HEK293T (cell line): Measurements from ENCODE around the gene RBM18.

Experiments used
- CTCF ChIA-PET: fragments of 350-600 bp; formaldehyde crosslinking; extraction: SDS; loops from one replicate; lab custom pipeline; 2021; ENCODE audit warnings: antibody characterized with exemption, inconsistent platforms; lab: Yijun Ruan, JAX
- POLR2A ChIA-PET: fragments of 350-600 bp; formaldehyde crosslinking; extraction: SDS; loops from one replicate; lab custom pipeline; 2020; ENCODE audit warnings: antibody characterized with exemption, inconsistent platforms; lab: Yijun Ruan, JAX
- DNase-seq: peaks from one replicate; pipeline ENCODE4 v3.0.0; 2012; ENCODE audit warnings: mixed read lengths; ENCODE audit errors: extremely low spot score
- ARNT ChIP-seq: fragments of 450-650 bp; IDR thresholded peaks from 2 replicates; pipeline ENCODE4 v1.6.1; 2017; ENCODE audit warnings: mild to moderate bottlenecking
- BHLHE40 ChIP-seq: fragments of 450-650 bp; IDR thresholded peaks from 2 replicates; pipeline ENCODE4 v1.6.1; 2016; ENCODE audit warnings: mild to moderate bottlenecking, moderate library complexity, borderline replicate concordance
- CTBP1 ChIP-seq: fragments of 450-650 bp; IDR thresholded peaks from 2 replicates; pipeline ENCODE4 v1.6.1; 2016; ENCODE audit warnings: borderline replicate concordance
- ELF4 ChIP-seq: fragments of 450-650 bp; IDR thresholded peaks from 2 replicates; pipeline ENCODE4 v1.6.1; 2017; ENCODE audit warnings: antibody characterized with exemption
- FOXA1 ChIP-seq: fragments of 450-650 bp; IDR thresholded peaks from 2 replicates; pipeline ENCODE4 v1.6.1; 2016; ENCODE audit warnings: mild to moderate bottlenecking
- FOXK2 ChIP-seq: fragments of 450-650 bp; IDR thresholded peaks from 2 replicates; pipeline ENCODE4 v1.6.1; 2016; ENCODE audit warnings: mild to moderate bottlenecking
- FOXM1 ChIP-seq: fragments of 450-650 bp; IDR thresholded peaks from 2 replicates; pipeline ENCODE4 v1.6.1; 2017; ENCODE audit warnings: mild to moderate bottlenecking, borderline replicate concordance
- HDGF ChIP-seq: fragments of 450-650 bp; IDR thresholded peaks from 2 replicates; pipeline ENCODE4 v1.6.1; 2017; ENCODE audit warnings: antibody characterized with exemption, borderline replicate concordance
- L3MBTL2 ChIP-seq: fragments of 450-650 bp; conservative IDR thresholded peaks from 2 replicates; pipeline ENCODE4 v1.6.1; 2016; ENCODE audit warnings: mild to moderate bottlenecking
- LEF1 ChIP-seq: fragments of 450-650 bp; IDR thresholded peaks from 2 replicates; pipeline ENCODE4 v1.6.1; 2017; ENCODE audit warnings: mild to moderate bottlenecking, borderline replicate concordance
- NFRKB ChIP-seq: fragments of 450-650 bp; IDR thresholded peaks from 2 replicates; pipeline ENCODE4 v1.6.1; 2016; ENCODE audit warnings: mild to moderate bottlenecking, moderate library complexity
- SP1 ChIP-seq: fragments of 450-650 bp; IDR thresholded peaks from 2 replicates; pipeline ENCODE4 v1.6.1; 2017
- SUZ12 ChIP-seq: fragments of 450-650 bp; IDR thresholded peaks from 2 replicates; pipeline ENCODE4 v1.6.1; 2016; ENCODE audit warnings: mild to moderate bottlenecking
- TARDBP ChIP-seq: fragments of 450-650 bp; IDR thresholded peaks from 2 replicates; pipeline ENCODE4 v1.6.1; 2016
- ZNF384 ChIP-seq: fragments of 450-650 bp; IDR thresholded peaks from 2 replicates; pipeline ENCODE4 v1.6.1; 2016
- TF ChIP-seq, protein P1 (sequence below): fragments of 450-650 bp; IDR thresholded peaks from 2 replicates; pipeline ENCODE4 v1.6.1; 2016

The RBM18 gene

DNA sequence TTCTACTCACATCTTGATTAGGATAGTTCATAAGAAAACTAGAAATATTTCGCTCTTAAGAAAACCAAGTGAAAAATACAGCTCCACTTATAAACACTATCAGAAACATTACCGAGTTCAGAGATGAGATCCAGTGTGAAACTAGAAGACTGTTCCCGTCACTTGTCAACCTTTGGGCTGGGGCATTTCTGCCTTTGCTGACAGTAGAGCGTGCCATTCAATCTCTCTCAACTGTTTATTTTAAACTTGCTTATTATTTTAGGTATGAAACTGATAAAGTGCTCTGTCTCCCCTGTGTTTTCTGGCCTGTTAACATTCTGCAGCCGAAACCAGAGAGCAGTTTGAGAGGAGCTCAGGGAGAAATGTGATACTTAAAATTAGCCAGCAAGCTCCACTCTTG, 16.7 kb upstream of the RBM18 start:
- ChIA-PET POLR2A (interaction anchor here (0.7 to 1.1 kb wide), 2 partner anchors 17 to 46 kb away, joined by 3 read pairs; partner anchors contain the start of genes MRRF and RBM18), CTCF (no interaction called here)
- DNase-seq = no peak
- TF ChIP-seq HDGF (no peak), FOXA1 (no peak), TARDBP (no peak), ELF4 (no peak), ZNF384 (no peak), SUZ12 (no peak), LEF1 (no peak), L3MBTL2 (no peak), NFRKB (no peak)
- TF ChIP-seq, protein P1, sequence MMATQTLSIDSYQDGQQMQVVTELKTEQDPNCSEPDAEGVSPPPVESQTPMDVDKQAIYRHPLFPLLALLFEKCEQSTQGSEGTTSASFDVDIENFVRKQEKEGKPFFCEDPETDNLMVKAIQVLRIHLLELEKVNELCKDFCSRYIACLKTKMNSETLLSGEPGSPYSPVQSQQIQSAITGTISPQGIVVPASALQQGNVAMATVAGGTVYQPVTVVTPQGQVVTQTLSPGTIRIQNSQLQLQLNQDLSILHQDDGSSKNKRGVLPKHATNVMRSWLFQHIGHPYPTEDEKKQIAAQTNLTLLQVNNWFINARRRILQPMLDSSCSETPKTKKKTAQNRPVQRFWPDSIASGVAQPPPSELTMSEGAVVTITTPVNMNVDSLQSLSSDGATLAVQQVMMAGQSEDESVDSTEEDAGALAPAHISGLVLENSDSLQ = no peak

DNA sequence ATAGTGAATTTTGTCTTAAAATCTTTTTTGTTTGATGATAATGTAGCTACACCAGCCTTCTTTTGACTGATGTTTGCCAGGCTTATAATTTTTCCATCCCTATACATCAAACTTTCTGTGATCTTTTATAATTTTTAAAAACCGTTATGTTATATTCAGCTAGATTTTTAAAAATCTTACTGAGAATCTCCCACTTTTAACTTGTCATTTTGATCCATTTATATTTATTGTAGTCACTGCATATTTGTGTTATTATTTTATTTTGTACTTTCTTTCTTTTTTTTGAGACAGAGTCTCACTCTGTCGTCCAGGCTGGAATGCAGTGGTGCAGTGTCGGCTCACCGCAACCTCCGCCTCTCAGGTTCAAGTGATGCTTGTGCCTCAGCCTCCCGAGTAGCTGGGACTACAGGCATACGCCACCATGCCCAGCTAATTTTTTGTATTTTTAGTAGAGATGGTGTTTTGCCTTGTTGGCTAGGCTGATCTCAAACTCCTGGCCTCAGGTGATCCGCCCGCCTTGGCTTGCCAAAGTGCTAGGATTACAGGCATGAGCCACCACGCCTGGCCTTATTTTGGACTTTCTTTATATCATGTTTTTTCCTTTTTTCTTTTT, 12.8 kb upstream of the RBM18 start:
- POLR2A ChIA-PET = no interaction called here
- DNase-seq = no peak
- CTCF ChIA-PET = no interaction called here

DNA sequence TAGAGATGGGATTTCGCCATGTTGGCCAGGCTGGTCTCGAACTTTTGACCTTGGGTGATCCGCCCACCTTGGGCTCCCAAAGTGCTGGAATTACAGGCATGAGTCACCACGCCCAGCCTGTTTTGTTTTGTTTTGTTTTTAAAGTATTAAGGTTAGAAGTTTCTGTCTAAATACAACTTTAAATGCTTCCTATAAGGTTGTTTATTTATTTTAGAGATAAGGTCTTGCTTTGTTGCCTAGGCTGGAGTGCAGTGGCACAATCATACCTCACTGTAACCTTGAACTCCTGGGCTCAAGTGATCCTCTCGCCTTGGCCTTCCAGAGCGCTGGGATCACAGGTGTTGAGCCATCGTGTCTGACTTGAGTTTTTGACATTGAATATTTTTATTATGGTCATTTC, 11.5 kb upstream of the RBM18 start:
- TF ChIP-seq TARDBP (no peak), L3MBTL2 (no peak), CTBP1 (no peak), ELF4 (no peak), FOXK2 (no peak), FOXM1 (no peak), NFRKB (no peak), SP1 (no peak), LEF1 (no peak), ARNT (no peak), SUZ12 (no peak), ZNF384 (no peak), HDGF (no peak), FOXA1 (no peak), BHLHE40 (no peak)
- TF ChIP-seq, protein P1 = no peak
- ChIA-PET CTCF (no interaction called here), POLR2A (no interaction called here)
- no peak for DNase-seq

More for the DNA sequence above, 12.8 kb upstream of the RBM18 start:
- TF ChIP-seq ZNF384 (no peak), ARNT (no peak), ELF4 (no peak), FOXK2 (no peak), NFRKB (no peak)

DNA sequence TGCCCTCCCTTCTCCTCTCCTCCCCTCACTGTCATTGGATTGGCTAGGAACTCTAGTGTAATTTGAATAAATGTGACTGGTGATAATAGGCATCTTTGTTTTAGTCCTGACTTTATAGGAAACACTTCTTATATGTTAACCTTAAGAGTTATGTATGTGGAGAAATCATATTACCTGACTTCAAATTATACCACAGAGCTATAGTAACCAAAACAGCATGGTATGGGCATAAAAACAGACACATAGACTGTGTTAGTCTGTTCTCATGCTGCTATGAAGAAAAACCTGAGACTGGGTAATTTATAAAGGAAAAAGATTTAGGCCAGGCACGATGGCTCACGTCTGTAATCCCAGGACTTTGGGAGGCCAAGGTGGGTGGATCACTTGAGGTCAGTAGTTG, 9.4 kb upstream of the RBM18 start:
- TF ChIP-seq FOXA1 (no peak), BHLHE40 (no peak)
- ChIA-PET CTCF (no interaction called here), POLR2A (no interaction called here)
- DNase-seq = no peak

DNA sequence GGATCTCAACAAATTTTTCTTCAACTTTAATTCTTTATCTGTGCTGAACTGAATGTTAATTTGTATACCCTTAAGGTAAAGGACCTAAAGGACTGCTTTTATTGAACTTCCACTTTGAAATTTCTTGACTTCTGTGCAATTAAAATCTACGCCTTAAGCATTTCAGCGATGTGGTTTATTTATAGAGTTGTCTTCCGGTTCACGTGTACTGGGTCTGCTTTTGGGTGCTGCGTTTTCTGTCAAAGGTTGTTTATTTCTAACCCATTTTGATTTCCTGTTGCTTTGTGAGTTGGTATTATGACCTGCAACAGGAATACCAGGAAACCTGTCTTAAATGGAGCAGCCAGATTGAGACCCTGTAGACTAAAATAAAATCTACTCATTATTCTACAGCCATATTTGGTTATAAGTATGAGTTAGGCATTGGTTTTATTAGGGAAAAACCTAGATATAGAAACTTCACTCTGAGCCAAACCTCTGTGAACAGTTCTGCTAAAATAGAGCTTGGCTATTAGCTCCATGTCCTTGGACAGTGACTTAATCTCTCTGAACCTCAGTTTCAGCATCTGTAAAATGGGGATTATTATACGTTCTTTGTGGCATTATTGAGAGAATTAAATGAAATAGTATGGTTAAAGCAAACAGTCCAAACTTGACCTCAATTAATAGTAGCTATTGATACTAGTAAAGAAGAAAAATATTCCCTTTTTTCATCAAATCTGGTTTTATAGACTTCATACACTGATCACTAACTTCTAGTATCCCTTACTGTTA, 3.6 kb upstream of the RBM18 start:
- no peak for DNase-seq
- TF ChIP-seq TARDBP = no peak
- TF ChIP-seq FOXM1 = no peak
- TF ChIP-seq FOXA1 = no peak
- ChIA-PET CTCF (no interaction called here), POLR2A (no interaction called here)

DNA sequence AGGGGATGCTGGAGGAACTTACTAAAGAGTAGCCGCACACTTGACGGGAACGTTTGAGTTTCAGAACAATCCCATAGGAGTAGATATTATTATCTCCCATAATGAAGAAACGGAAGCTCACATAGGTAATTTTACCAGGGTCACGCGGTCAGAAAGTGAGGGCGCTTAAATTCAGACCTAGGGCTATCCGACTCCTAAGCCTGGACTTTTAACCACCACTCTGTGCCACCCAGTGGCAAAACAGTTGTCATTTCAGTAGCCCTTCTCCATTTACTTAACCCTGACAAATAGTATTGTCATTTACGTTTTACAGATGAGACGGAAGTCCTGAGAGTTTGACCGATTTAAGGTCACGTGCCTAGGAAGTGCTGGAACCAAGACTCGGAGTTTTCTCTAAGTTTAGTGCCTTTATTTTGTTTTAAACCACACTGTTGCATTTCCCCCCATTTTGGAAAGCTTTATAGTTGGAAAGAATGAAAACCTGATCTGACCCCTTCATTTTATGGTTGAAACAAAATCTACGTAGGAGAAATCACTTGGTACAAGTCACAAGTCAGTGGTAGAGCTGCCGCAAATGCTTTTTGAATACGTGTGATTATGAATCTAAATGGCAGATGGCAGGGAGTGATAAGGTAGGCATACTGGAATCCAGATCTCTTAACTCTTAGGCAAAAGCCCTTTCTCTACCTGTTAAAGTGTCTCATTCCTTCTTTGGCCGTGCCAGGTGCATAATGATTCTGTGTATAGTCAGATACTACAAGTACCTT, 692 bp upstream of the RBM18 start:
- ChIA-PET POLR2A (interaction anchor here (0.6 to 1.5 kb wide), 11 partner anchors 8 to 509 kb away, joined by 3 to 5 read pairs (median 3); no protein-coding TSS in a partner anchor), CTCF (interaction anchor here (1.2 kb wide), 1 partner anchor 140 kb away, joined by 5 read pairs; no protein-coding TSS in a partner anchor)
- TF ChIP-seq FOXA1 (no peak), SP1 (no peak), ZNF384 (no peak), ARNT (no peak), L3MBTL2 (no peak), LEF1 (no peak), TARDBP (no peak), CTBP1 (no peak), ELF4 (no peak), BHLHE40 (no peak), HDGF (no peak), FOXM1 (no peak), SUZ12 (no peak), FOXK2 (no peak), NFRKB (no peak)
- TF ChIP-seq, protein P1 = no peak
- peak; percentile 14 for DNase-seq
